Loucy (cell line): ENCODE results near the gene KRT4.

ENCODE experiments used
- H2AFZ ChIP-seq: fragments of 200-600 bp; sonication (generic); 2 replicates; pipeline ENCODE4 v1.6.0; 2016; ENCODE audit warnings: antibody characterized with exemption, mild to moderate bottlenecking, low read length, moderate library complexity
- H3F3A ChIP-seq: fragments of 200-600 bp; 2 replicates; pipeline ENCODE4 v1.6.0; 2016; ENCODE audit warnings: antibody characterized with exemption, low read depth, mild to moderate bottlenecking
- H3K27me3 ChIP-seq: fragments of 200-600 bp; sonication (generic); 2 replicates; pipeline ENCODE4 v1.6.1; 2014; ENCODE audit warnings: low read length, mild to moderate bottlenecking; ENCODE audit not compliant: insufficient read depth, poor library complexity, severe bottlenecking
- H3K36me3 ChIP-seq: fragments of 200-600 bp; sonication (generic); 2 replicates; pipeline ENCODE4 v1.6.1; 2016; ENCODE audit warnings: low read length; ENCODE audit not compliant: insufficient read depth
- H3K4me1 ChIP-seq: fragments of 200-600 bp; sonication (generic); 2 replicates; pipeline ENCODE4 v1.5.1; 2014; ENCODE audit warnings: low read length, mild to moderate bottlenecking; ENCODE audit not compliant: insufficient read depth, poor library complexity, severe bottlenecking
- H3K4me2 ChIP-seq: fragments of 200-600 bp; sonication (generic); 2 replicates; pipeline ENCODE4 v1.6.0; 2014; ENCODE audit warnings: antibody characterized with exemption, low read length, low read depth, mild to moderate bottlenecking; ENCODE audit not compliant: poor library complexity, severe bottlenecking
- H3K4me3 ChIP-seq: fragments of 200-600 bp; sonication (generic); 2 replicates; pipeline ENCODE4 v1.5.1; 2014; ENCODE audit warnings: low read length, mild to moderate bottlenecking, mixed read lengths; ENCODE audit not compliant: poor library complexity, severe bottlenecking
- H3K79me2 ChIP-seq: fragments of 200-600 bp; sonication (generic); 2 replicates; pipeline ENCODE4 v1.6.1; 2014; ENCODE audit warnings: low read length; ENCODE audit not compliant: insufficient read depth
- H3K9ac ChIP-seq: fragments of 200-600 bp; sonication (generic); 2 replicates; pipeline ENCODE4 v1.6.0; 2014; ENCODE audit warnings: mild to moderate bottlenecking, low read depth, low read length, moderate library complexity; ENCODE audit not compliant: poor library complexity, severe bottlenecking
- H3K9me2 ChIP-seq: fragments of 200-600 bp; sonication (generic); replicated peaks from 2 replicates; pipeline ENCODE4 v1.6.1; 2016; ENCODE audit warnings: low read depth, low read length, mixed read lengths
- H3K9me3 ChIP-seq: fragments of 200-600 bp; sonication (generic); 2 replicates; pipeline ENCODE4 v1.6.1; 2014; ENCODE audit warnings: mild to moderate bottlenecking, antibody characterized with exemption, low read length, low read depth; ENCODE audit not compliant: insufficient read depth
- H4K20me1 ChIP-seq: fragments of 200-600 bp; sonication (generic); 2 replicates; pipeline ENCODE4 v1.6.0; 2014; ENCODE audit warnings: antibody characterized with exemption, low read length, mild to moderate bottlenecking; ENCODE audit not compliant: insufficient read depth, poor library complexity, severe bottlenecking
- CTCF ChIP-seq: fragments of 200-600 bp; sonication (generic); conservative IDR thresholded peaks from 2 replicates; pipeline ENCODE4 v1.5.1; 2014; ENCODE audit warnings: mild to moderate bottlenecking, antibody characterized with exemption, low read length
- EZH2phosphoT487 ChIP-seq: fragments of 200-600 bp; IDR thresholded peaks from 2 replicates; pipeline ENCODE4 v1.6.1; 2018; ENCODE audit warnings: antibody characterized with exemption, mild to moderate bottlenecking, moderate library complexity, borderline replicate concordance

Gene KRT4

GRCh38 chr12:52806821-52807543, 6.9 kb downstream of the KRT4 start:
- Histone ChIP-seq H3K4me2 (no peak overlapping the region), H3K9ac (no peak overlapping the region), H3K9me3 (no peaks in the 10 kb centered on the region), H3K9me2 (no peaks in the 10 kb centered on the region), H3F3A (no peaks in the 10 kb centered on the region), H3K79me2 (no peaks in the 10 kb centered on the region), H2AFZ (no peak overlapping the region), H4K20me1 (no peaks in the 10 kb centered on the region), H3K4me3 (no peak overlapping the region), H3K4me1 (no peaks in the 10 kb centered on the region), H3K36me3 (no peaks in the 10 kb centered on the region), H3K27me3 (no peaks in the 10 kb centered on the region)
- TF ChIP-seq CTCF (no peak), EZH2phosphoT487 (no peak)

GRCh38 chr12:52806169-52806811, 7.6 kb downstream of the KRT4 start:
- Histone ChIP-seq H3F3A (no peaks in the 10 kb centered on the region), H3K4me1 (no peaks in the 10 kb centered on the region), H3K4me3 (no peak overlapping the region), H3K9ac (no peak overlapping the region), H3K36me3 (no peaks in the 10 kb centered on the region), H3K9me2 (no peaks in the 10 kb centered on the region), H3K79me2 (no peaks in the 10 kb centered on the region), H2AFZ (no peak overlapping the region), H3K9me3 (no peaks in the 10 kb centered on the region), H3K27me3 (no peaks in the 10 kb centered on the region), H4K20me1 (no peaks in the 10 kb centered on the region), H3K4me2 (no peak overlapping the region)
- no peak for TF ChIP-seq CTCF
- no peak for TF ChIP-seq EZH2phosphoT487

- H3K4me3 ChIP-seq = no peak overlapping the region
- no peaks in the 10 kb centered on the region for H3F3A ChIP-seq
- no peak overlapping the region for H3K9ac ChIP-seq
- H3K4me2 ChIP-seq = no peak overlapping the region
- no peak for TF ChIP-seq CTCF
- TF ChIP-seq EZH2phosphoT487 = no peak
- no peaks in the 10 kb centered on the region for H3K79me2 ChIP-seq
- H3K36me3 ChIP-seq = no peaks in the 10 kb centered on the region
- no peaks in the 10 kb centered on the region for H3K4me1 ChIP-seq
- H3K27me3 ChIP-seq = no peaks in the 10 kb centered on the region
- no peak overlapping the region for H2AFZ ChIP-seq
- H3K9me2 ChIP-seq = no peaks in the 10 kb centered on the region
- no peaks in the 10 kb centered on the region for H3K9me3 ChIP-seq
- no peaks in the 10 kb centered on the region for H4K20me1 ChIP-seq
These were observed 8.2 kb downstream of the KRT4 start for GRCh38 chr12:52805739-52806138.
